ENCODE measurements around the gene CEP68. TPM values are rescaled to one million over a fixed set of nuclear protein-coding genes. Genes with fewer than 3 reads are reported as not detected.
A peak's percentile ranks its signal among the peaks of the same experiment; 100 is the strongest.

The CEP68 gene
- polyA plus RNA-seq, 3 donors from 2014 or later, result 5.8 to 8.6 (median 7.9) TPM

DNA sequence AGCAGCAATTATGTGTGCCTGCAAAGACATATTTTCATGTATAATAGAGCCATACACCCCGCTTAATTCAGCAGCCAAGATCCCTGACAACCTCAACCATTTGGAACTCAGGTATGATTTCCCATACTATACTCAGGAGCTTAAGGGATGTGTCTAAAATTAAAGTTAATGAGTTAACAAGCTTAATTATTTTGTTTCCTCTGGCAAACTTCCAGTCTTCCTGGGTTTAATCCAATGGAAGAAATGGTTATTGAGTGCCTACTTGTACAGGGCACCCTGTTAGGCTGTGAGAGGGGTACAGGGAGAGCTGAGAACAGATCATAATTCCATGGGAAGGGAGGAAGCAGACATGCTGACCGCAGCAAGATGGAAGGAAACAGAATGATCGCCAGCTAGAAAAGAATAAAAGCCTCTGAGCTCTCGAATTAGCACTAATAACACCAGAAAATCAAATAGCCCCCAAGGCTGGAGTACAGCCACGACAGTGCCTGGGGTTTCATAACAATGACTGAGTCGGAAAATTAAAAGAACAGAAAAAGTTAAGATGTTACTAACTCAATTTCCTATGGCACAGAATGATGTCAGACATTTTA, 20.8 kb upstream of the CEP68 start:
- DNase-seq, result no peak
- peaks cover 0 to 3% (median 2%) of the 10 kb centered on the region in 3 donors for H3K27me3 Mint-ChIP-seq (ENCODE audit: low read depth in 3 of 3)
- peaks cover 26 to 34% of the 10 kb centered on the region in 2 donors for H3K4me1 Mint-ChIP-seq
- H3K9me3 Mint-ChIP-seq, result no peaks in the 10 kb centered on the region
- H3K4me3 Mint-ChIP-seq, result no peak overlapping the region
- no peak overlapping the region for H3K27ac Mint-ChIP-seq
- peaks cover 0 to 4% (median 4%) of the 10 kb centered on the region in 3 donors for H3K36me3 Mint-ChIP-seq

GRCh38 chr2:65037178-65037577, 19.0 kb upstream of the CEP68 start:
- no peak overlapping the region for H3K27ac Mint-ChIP-seq
- H3K4me3 Mint-ChIP-seq, result no peak overlapping the region
- peaks cover 0 to 4% (median 4%) of the 10 kb centered on the region in 3 donors for H3K36me3 Mint-ChIP-seq
- H3K4me1 Mint-ChIP-seq, result peaks cover 14 to 22% of the 10 kb centered on the region in 2 donors
- peaks cover 0 to 3% (median 2%) of the 10 kb centered on the region in 3 donors for H3K27me3 Mint-ChIP-seq (ENCODE audit: low read depth in 3 of 3)
- no peak for DNase-seq
- H3K9me3 Mint-ChIP-seq, result no peaks in the 10 kb centered on the region

DNA sequence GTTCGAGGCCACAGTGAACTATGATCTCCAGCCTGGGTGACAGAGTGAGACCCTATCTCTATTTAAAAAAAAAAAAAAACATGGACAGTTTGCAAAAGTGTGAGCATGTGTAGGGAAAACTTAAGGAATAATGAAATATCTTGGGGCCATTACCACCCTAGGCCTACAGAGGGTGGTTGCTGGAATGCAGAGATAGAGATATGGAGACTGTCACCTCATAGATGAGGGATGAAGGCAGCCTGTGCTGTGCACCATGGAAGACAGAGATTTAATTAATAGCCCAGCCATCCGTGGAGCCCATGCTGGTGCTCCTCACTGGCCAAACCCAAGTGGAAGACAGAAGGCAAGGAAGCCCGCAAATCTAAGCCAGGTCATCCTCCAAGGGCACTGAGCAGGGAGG, 16.6 kb upstream of the CEP68 start:
- Mint-ChIP-seq H3K36me3 (peaks cover 8 to 11% (median 10%) of the 10 kb centered on the region in 3 donors), H3K4me1 (peaks cover 10 to 14% of the 10 kb centered on the region in 2 donors), H3K9me3 (peaks cover 0 to 6% (median 4%) of the 10 kb centered on the region in 6 donors), H3K27ac (peak overlapping the region in 1 of 6 donors; percentile 56), H3K4me3 (peak overlapping the region in 1 of 5 donors; percentile 53), H3K27me3 (ENCODE audit: low read depth in 3 of 3) (peaks cover 0 to 3% (median 2%) of the 10 kb centered on the region in 3 donors)
- no peak for DNase-seq

DNA sequence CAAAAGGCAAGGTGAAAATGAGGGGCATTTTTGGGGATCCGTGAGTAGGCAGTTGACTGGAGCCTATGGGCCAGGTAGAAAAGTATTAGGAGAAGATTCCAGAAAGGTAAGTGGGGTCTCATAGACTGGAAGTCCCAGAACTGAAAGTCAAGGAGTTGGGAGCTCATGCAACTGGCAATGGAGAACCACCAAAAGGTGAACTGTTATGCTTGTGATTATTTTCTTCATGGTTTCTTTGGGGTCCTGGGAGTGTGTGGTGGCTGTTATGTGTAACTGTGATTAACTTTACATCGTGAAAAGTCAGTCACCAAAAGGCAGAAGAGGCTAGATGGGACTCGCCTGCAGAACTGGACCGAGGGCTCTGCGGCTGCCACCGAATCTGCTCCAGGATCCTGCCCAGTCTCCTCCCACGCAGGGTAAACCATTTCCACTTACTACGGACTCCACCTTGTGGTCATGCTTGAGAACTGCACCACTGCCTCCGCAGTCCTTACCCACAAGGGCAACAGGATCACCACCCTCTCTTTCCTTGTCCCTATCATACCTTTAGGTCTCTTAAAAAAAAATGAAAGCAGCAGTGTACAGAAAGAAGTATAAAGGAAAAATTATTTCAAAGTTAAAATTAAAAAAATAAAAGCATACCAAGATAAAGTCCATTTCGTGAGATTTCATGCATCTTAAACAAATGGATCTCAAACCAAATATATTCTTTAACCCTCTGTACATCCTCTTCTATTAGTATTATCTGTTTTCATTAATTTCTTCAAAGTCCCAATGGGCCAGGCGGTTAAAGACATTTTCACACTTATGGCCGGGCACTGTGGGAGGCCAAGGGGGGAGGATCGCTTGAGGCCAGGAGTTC, 15.6 kb upstream of the CEP68 start:
- H3K27me3 Mint-ChIP-seq (ENCODE audit: low read depth in 3 of 3), result peaks cover 0 to 3% (median 2%) of the 10 kb centered on the region in 3 donors
- peaks cover 0 to 6% (median 5%) of the 10 kb centered on the region in 6 donors for H3K9me3 Mint-ChIP-seq
- peak overlapping the region in 3 of 6 donors; percentile 10 to 55 (median 13) for H3K27ac Mint-ChIP-seq
- peak; percentile 73 to 78 (median 77) for DNase-seq
- peaks cover 8 to 20% (median 12%) of the 10 kb centered on the region in 3 donors for H3K36me3 Mint-ChIP-seq
- H3K4me1 Mint-ChIP-seq, result peaks cover 10 to 14% of the 10 kb centered on the region in 2 donors
- H3K4me3 Mint-ChIP-seq, result peak overlapping the region in 4 of 5 donors; percentile 6 to 74 (median 64)

GRCh38 chr2:65043001-65043400, 13.2 kb upstream of the CEP68 start:
- Mint-ChIP-seq H3K9me3 (peaks cover 0 to 6% (median 5%) of the 10 kb centered on the region in 6 donors), H3K36me3 (peaks cover 8 to 20% (median 12%) of the 10 kb centered on the region in 3 donors), H3K4me3 (no peak overlapping the region), H3K27me3 (ENCODE audit: low read depth in 3 of 3) (peaks cover 0 to 2% (median 2%) of the 10 kb centered on the region in 3 donors), H3K4me1 (peaks cover 10 to 14% of the 10 kb centered on the region in 2 donors), H3K27ac (no peak overlapping the region)
- DNase-seq, result no peak

- no peak for DNase-seq
- Mint-ChIP-seq H3K27me3 (ENCODE audit: low read depth in 3 of 3) (peaks cover 0 to 2% (median 2%) of the 10 kb centered on the region in 3 donors), H3K9me3 (peaks cover 0 to 6% (median 5%) of the 10 kb centered on the region in 6 donors), H3K4me3 (no peak overlapping the region), H3K27ac (peak overlapping the region in 1 of 6 donors; percentile 53), H3K4me1 (peaks cover 10 to 14% of the 10 kb centered on the region in 2 donors), H3K36me3 (peaks cover 8 to 25% (median 8%) of the 10 kb centered on the region in 3 donors)
These were observed 12.0 kb upstream of the CEP68 start for GRCh38 chr2:65044097-65044735.

- H3K27me3 Mint-ChIP-seq (ENCODE audit: low read depth in 3 of 3), result peaks cover 0 to 1% (median 0%) of the 10 kb centered on the region in 3 donors
- no peak overlapping the region for H3K27ac Mint-ChIP-seq
- peaks cover 8 to 25% (median 8%) of the 10 kb centered on the region in 3 donors for H3K36me3 Mint-ChIP-seq
- H3K4me1 Mint-ChIP-seq, result peaks cover under 1 to 3% of the 10 kb centered on the region in 2 donors
- no peak overlapping the region for H3K4me3 Mint-ChIP-seq
- peaks cover 0 to 6% (median 5%) of the 10 kb centered on the region in 6 donors for H3K9me3 Mint-ChIP-seq
- no peak for DNase-seq
These were observed 10.6 kb upstream of the CEP68 start for GRCh38 chr2:65045651-65046050.

DNA sequence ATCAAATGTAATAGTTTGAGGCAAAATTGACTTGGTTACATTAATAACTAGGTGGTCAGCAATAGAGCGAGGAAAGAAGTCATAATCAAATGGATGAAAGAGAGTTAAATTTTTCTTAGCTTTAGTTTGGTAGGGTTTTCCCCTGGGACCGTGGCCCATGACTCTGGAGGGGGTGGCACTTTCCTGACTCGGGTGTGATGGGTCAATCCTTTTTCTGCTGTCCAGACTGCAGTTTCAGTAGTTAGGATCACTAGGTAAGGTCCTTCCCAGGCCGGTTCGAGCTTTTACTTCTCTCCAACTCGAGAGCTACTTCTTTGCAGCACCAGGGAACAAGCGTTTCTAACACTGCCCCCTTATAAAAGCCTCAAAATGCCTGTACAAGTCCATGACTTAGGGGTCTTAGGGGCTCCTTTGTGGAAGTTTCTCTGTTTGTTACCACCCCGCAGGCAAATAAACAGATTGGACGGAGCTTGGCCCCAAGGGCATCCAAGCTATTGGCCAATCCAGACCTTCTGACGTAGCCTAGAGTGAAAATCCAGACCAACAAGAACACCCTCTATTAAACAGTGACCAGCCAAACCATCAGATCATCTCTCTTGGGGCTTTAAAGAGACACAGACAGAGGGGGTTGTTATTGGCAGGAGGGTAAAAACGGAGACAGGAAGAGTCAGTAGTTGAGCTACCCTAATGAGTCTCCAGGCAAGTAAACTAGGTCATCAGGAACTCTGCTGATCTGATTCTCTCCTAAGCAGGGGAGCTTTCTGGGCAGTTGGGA, 9.4 kb upstream of the CEP68 start:
- Mint-ChIP-seq H3K36me3 (peaks cover 8 to 25% (median 8%) of the 10 kb centered on the region in 3 donors), H3K27me3 (ENCODE audit: low read depth in 3 of 3) (peaks cover 0 to under 1% (median 0%) of the 10 kb centered on the region in 3 donors), H3K4me3 (no peak overlapping the region), H3K9me3 (peaks cover 0 to 6% (median 5%) of the 10 kb centered on the region in 6 donors), H3K27ac (no peak overlapping the region), H3K4me1 (no peaks in the 10 kb centered on the region)
- DNase-seq, result no peak

GRCh38 chr2:65049010-65049639, 7.1 kb upstream of the CEP68 start:
- no peak overlapping the region for H3K27ac Mint-ChIP-seq
- no peak for DNase-seq
- peaks cover 0 to 2% (median 0%) of the 10 kb centered on the region in 3 donors for H3K27me3 Mint-ChIP-seq (ENCODE audit: low read depth in 3 of 3)
- H3K4me3 Mint-ChIP-seq, result no peak overlapping the region
- peaks cover 9 to 12% of the 10 kb centered on the region in 2 donors for H3K4me1 Mint-ChIP-seq
- peaks cover 0 to 6% (median 3%) of the 10 kb centered on the region in 6 donors for H3K9me3 Mint-ChIP-seq
- peaks cover 4 to 19% (median 7%) of the 10 kb centered on the region in 3 donors for H3K36me3 Mint-ChIP-seq

GRCh38 chr2:65050931-65051330, 5.3 kb upstream of the CEP68 start:
- Mint-ChIP-seq H3K36me3 (peaks cover 0 to 5% (median 0%) of the 10 kb centered on the region in 3 donors), H3K27me3 (ENCODE audit: low read depth in 3 of 3) (peaks cover 2 to 4% (median 3%) of the 10 kb centered on the region in 3 donors), H3K9me3 (no peaks in the 10 kb centered on the region), H3K4me3 (no peak overlapping the region), H3K27ac (no peak overlapping the region), H3K4me1 (peaks cover 19 to 27% of the 10 kb centered on the region in 2 donors)
- DNase-seq, result no peak

DNA sequence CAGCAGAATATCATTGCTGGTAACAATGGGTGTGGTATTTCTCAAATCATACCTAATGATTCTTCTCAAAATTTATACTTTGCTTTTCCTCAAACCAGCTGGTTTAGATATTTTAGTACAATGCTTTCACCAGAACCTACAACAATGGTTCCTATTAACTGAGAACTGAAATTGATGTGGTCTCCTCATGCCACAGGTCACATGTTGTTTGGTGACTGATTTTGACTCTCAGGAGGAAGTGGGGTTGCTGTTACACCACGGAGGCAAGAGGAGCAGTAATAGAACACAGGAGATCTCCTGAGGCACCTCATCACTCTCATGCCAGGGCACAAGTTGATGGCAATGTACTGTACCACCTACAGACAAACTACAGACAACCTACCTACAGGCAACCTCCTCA, 3.0 kb upstream of the CEP68 start:
- peaks cover 0 to 5% (median 0%) of the 10 kb centered on the region in 3 donors for H3K36me3 Mint-ChIP-seq
- peaks cover 33 to 42% of the 10 kb centered on the region in 2 donors for H3K4me1 Mint-ChIP-seq
- DNase-seq, result peak; percentile 29 to 44 (median 36)
- H3K27ac Mint-ChIP-seq, result peak overlapping the region in 4 of 6 donors; percentile 2 to 57 (median 30)
- H3K9me3 Mint-ChIP-seq, result no peaks in the 10 kb centered on the region
- H3K27me3 Mint-ChIP-seq (ENCODE audit: low read depth in 3 of 3), result peaks cover 7 to 13% (median 10%) of the 10 kb centered on the region in 3 donors
- peak overlapping the region; percentile 3 to 38 (median 33) for H3K4me3 Mint-ChIP-seq

GRCh38 chr2:65054749-65055421, 1.3 kb upstream of the CEP68 start:
- DNase-seq, result no peak
- H3K27ac Mint-ChIP-seq, result peak overlapping the region in 4 of 6 donors; percentile 91 to 94 (median 92)
- no peaks in the 10 kb centered on the region for H3K36me3 Mint-ChIP-seq
- H3K4me3 Mint-ChIP-seq, result peak overlapping the region; percentile 94 to 99 (median 97)
- no peaks in the 10 kb centered on the region for H3K9me3 Mint-ChIP-seq
- H3K4me1 Mint-ChIP-seq, result peaks cover 33 to 43% of the 10 kb centered on the region in 2 donors
- peaks cover 7 to 13% (median 10%) of the 10 kb centered on the region in 3 donors for H3K27me3 Mint-ChIP-seq (ENCODE audit: low read depth in 3 of 3)

Measured in immature natural killer cell (primary cell).